GM19468 (cell line): ENCODE results near the gene NANOS3.

Source experiments
- ATAC-seq: cut with Tn5 transposase; IDR thresholded peaks from one replicate; pipeline ENCODE4 v1.9.1; 2021; ENCODE audit warnings: mild to moderate bottlenecking, moderate library complexity, moderate number of reproducible peaks; ENCODE audit not compliant: unreplicated experiment; ENCODE audit errors: extremely low read depth

The NANOS3 gene

GRCh38 chr19:13882836-13883235 lies 5.9 kb downstream of the NANOS3 start:
- no peak for ATAC-seq

- ATAC-seq = no peak
These were observed 6.7 kb downstream of the NANOS3 start for GRCh38 chr19:13883516-13884064.

- ATAC-seq = no peak
These were observed 8.0 kb downstream of the NANOS3 start for GRCh38 chr19:13884726-13885591.

GRCh38 chr19:13885826-13886365 lies 9.0 kb downstream of the NANOS3 start:
- ATAC-seq = no peak

GRCh38 chr19:13887018-13887436 lies 10.1 kb downstream of the NANOS3 start:
- no peak for ATAC-seq

- ATAC-seq = no peak
These were observed 10.6 kb downstream of the NANOS3 start for GRCh38 chr19:13887517-13887916.

- ATAC-seq = no peak
These were observed 11.3 kb downstream of the NANOS3 start for GRCh38 chr19:13888281-13888680.

- ATAC-seq = no peak
These were observed 13.2 kb downstream of the NANOS3 start for GRCh38 chr19:13890136-13890535.

GRCh38 chr19:13892870-13893269 lies 15.9 kb downstream of the NANOS3 start:
- no peak for ATAC-seq

- no peak for ATAC-seq
These were observed 17.6 kb downstream of the NANOS3 start for GRCh38 chr19:13894552-13894951.

- ATAC-seq = no peak
These were observed 19.3 kb downstream of the NANOS3 start for GRCh38 chr19:13896227-13896626.

GRCh38 chr19:13899393-13899792 lies 22.5 kb downstream of the NANOS3 start:
- no peak for ATAC-seq

- ATAC-seq = no peak
These were observed 23.1 kb downstream of the NANOS3 start for GRCh38 chr19:13899912-13900584.

GRCh38 chr19:13902993-13903555 lies 26.1 kb downstream of the NANOS3 start:
- no peak for ATAC-seq

- ATAC-seq = peak; percentile 76
These were observed 28.9 kb downstream of the NANOS3 start, which contains the start of the genes BRME1 and CC2D1A for GRCh38 chr19:13905634-13906520. BRME1 (minus strand) TSS chr19:13906117; CDS start chr19:13904892, 1,225 bp downstream. CC2D1A (plus strand) TSS chr19:13906201; CDS start chr19:13906442, 241 bp downstream.

- ATAC-seq = no peak
These were observed 29.6 kb downstream of the NANOS3 start for GRCh38 chr19:13906521-13906904.

- ATAC-seq = no peak
These were observed 30.0 kb downstream of the NANOS3 start for GRCh38 chr19:13906910-13907309.

GRCh38 chr19:13908674-13909073 lies 31.7 kb downstream of the NANOS3 start:
- ATAC-seq = no peak

GRCh38 chr19:13909430-13909829 lies 32.5 kb downstream of the NANOS3 start:
- ATAC-seq = no peak
